ENCODE data around the gene DGKH.

The DGKH gene

GRCh38 chr13:42039946-42040729 is 8.3 kb upstream of the DGKH start:
- DNase-seq (ENCODE audit: low read depth): peak; percentile 73

- no peak for DNase-seq (ENCODE audit: low read depth)
Measured at GRCh38 chr13:42040730-42041010, 7.8 kb upstream of the DGKH start.

- no peak for DNase-seq (ENCODE audit: low read depth)
Measured at GRCh38 chr13:42041011-42041683, 7.3 kb upstream of the DGKH start.

- DNase-seq (ENCODE audit: low read depth): no peak
Measured at GRCh38 chr13:42041684-42042035, 6.8 kb upstream of the DGKH start.

- DNase-seq (ENCODE audit: low read depth): no peak
Measured at GRCh38 chr13:42043676-42044075, 4.8 kb upstream of the DGKH start.

GRCh38 chr13:42046448-42046847 is 2.0 kb upstream of the DGKH start:
- no peak for DNase-seq (ENCODE audit: low read depth)

- no peak for DNase-seq (ENCODE audit: low read depth)
Measured at GRCh38 chr13:42047561-42048341, 697 bp upstream of the DGKH start.

- DNase-seq (ENCODE audit: low read depth): peak; percentile 35
Measured at GRCh38 chr13:42048684-42049453, 421 bp downstream of the DGKH start.

- DNase-seq (ENCODE audit: low read depth): no peak
Measured at GRCh38 chr13:42049454-42049813, 986 bp downstream of the DGKH start.

- DNase-seq (ENCODE audit: low read depth): no peak
Measured at GRCh38 chr13:42054798-42055499, 6.5 kb downstream of the DGKH start.

GRCh38 chr13:42055500-42056085 is 7.1 kb downstream of the DGKH start:
- no peak for DNase-seq (ENCODE audit: low read depth)

- no peak for DNase-seq (ENCODE audit: low read depth)
Measured at GRCh38 chr13:42056146-42056545, 7.7 kb downstream of the DGKH start.

- no peak for DNase-seq (ENCODE audit: low read depth)
Measured at GRCh38 chr13:42056583-42056982, 8.1 kb downstream of the DGKH start.

- no peak for DNase-seq (ENCODE audit: low read depth)
Measured at GRCh38 chr13:42057918-42058530, 9.6 kb downstream of the DGKH start.

- no peak for DNase-seq (ENCODE audit: low read depth)
Measured at GRCh38 chr13:42061943-42062342, 13.5 kb downstream of the DGKH start.

- DNase-seq (ENCODE audit: low read depth): no peak
Measured at GRCh38 chr13:42063105-42063504, 14.7 kb downstream of the DGKH start.

GRCh38 chr13:42064259-42064658 is 15.8 kb downstream of the DGKH start:
- no peak for DNase-seq (ENCODE audit: low read depth)

- no peak for DNase-seq (ENCODE audit: low read depth)
Measured at GRCh38 chr13:42064966-42065365, 16.5 kb downstream of the DGKH start.

- no peak for DNase-seq (ENCODE audit: low read depth)
Measured at GRCh38 chr13:42065414-42065813, 17.0 kb downstream of the DGKH start.

GRCh38 chr13:42066542-42066941 is 18.1 kb downstream of the DGKH start:
- DNase-seq (ENCODE audit: low read depth): no peak

GRCh38 chr13:42068886-42069285 is 20.4 kb downstream of the DGKH start:
- no peak for DNase-seq (ENCODE audit: low read depth)

Measured in stimulated activated CD8-positive, alpha-beta memory T cell treated with anti-CD3 and anti-CD28 coated beads, Interleukin-15, amount 100 ng/mL, for 24 hours (primary cell).